Measurements from ENCODE around the gene HAND1. TPM values are rescaled to one million over a fixed set of nuclear protein-coding genes. Genes with fewer than 3 reads are reported as not detected.
A peak's percentile ranks its signal among the peaks of the same experiment; 100 is the strongest.

Gene HAND1
- total and polyA plus RNA-seq, 9 of the 15 experiments (the other 6 are each of a cell fraction or from before 2014, with no cell fraction given): not detected

DNA sequence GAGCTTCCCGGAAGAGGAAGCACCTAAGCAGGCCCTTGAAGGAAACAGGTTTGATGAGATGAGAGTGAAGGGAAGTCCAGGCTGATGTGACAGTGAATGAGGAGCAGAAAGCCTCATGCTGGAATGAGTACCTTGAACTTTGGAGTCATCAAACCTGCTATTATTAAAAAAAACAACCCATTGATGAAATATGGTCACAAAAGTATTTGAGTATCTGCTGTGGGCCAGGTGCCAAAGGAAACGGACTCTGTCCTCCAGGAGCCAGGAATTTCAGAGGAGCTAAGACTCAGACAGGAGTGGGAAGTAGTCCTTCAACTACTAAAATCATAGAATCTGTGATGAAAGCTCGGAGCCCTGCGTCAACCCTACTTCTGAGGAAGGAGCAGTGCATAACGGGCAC is 11.9 kb downstream of the HAND1 start (continued):
- TF ChIP-seq C11orf30 (IDR thresholded peaks at IDR 0.05; ENCODE audit: low read depth) (no peak), POLR2G (IDR thresholded peaks at IDR 0.05; ENCODE audit: low read depth, low read length) (no peak)

DNA sequence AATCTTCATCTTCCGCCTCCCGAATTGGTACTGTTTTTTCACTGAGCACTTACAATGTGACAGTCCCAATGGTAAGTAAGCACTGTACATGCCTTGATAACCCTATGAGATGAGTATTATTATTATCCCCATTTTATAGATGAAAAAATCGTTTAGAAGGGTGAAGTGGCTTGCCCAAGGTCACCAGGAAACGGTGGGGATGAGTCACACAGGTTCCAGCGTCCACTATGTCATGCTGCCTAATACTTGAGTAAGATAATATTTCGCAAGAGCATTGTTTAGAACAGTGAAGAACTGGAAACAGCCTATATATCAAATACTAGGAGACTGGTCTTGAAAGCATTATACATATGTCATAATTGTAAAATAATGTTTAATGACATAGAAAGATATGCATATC is 12.9 kb downstream of the HAND1 start:
- intact Hi-C loops (cut with micrococcal nuclease): loop anchor here (5.0 kb wide), 2 partner anchors 393 to 493 kb away; no protein-coding TSS in a partner anchor
- WGBS (ENCODE audit: insufficient coverage, low coverage, missing lambda C conversion rate): under 1% methylated on average over 6 of the region's 6 CpGs
- no peak for ATAC-seq
- Histone ChIP-seq H4K20me1 (replicated peaks; ENCODE audit: control insufficient read depth, insufficient read depth, low read length) (0 out of 2 replicates have a peak, but pooled peaks cover 2% of the 10 kb centered on the region), H3K79me2 (ENCODE audit: control insufficient read depth, insufficient read depth, low read length) (no peaks in the 10 kb centered on the region), H2AFZ (ENCODE audit: low read depth, low read length) (no peak overlapping the region), H3K27ac (ENCODE audit: extremely low read depth, low read depth, low read length) (no peak overlapping the region), H3K9ac (ENCODE audit: insufficient read depth in 1 of 2, low read depth in 2 of 2, low read length in 2 of 2) (no peak overlapping the region), H3K9me1 (ENCODE audit: control insufficient read depth, insufficient read depth, low read length) (no peaks in the 10 kb centered on the region), H3K4me3 (no peak overlapping the region), H3K4me1 (replicated peaks in 1 of 2; ENCODE audit: control insufficient read depth in 2 of 2, insufficient read depth in 2 of 2, low read length in 2 of 2) (no peaks in the 10 kb centered on the region), H3K27me3 (ENCODE audit: control insufficient read depth in 2 of 2, insufficient read depth in 2 of 2, low read length in 2 of 2) (peaks cover 5 to 10% of the 10 kb centered on the region in 2 experiments), H3K36me3 (ENCODE audit: control insufficient read depth, insufficient read depth, low read length) (no peaks in the 10 kb centered on the region), H3K4me2 (ENCODE audit: insufficient read depth, low read length) (no peak overlapping the region), H3K9me3 (replicated peaks; ENCODE audit: control insufficient read depth, insufficient read depth, low read depth, low read length) (no peaks in the 10 kb centered on the region; the same call in 1 of the 2 replicates)
- ChIA-PET POLR2A (interaction anchor here (1.0 kb wide), 1 partner anchor 8 kb away, joined by 3 read pairs; no protein-coding TSS in a partner anchor), CTCF (ENCODE audit: low intra/inter-chr PET ratio) (no interaction called here)
- FAIRE-seq: no peak
- in situ Hi-C loops (cut with MboI): loop anchor here (5.0 kb wide), 1 partner anchor 142 kb away; no protein-coding TSS in a partner anchor
- no TSS peak for BruUV-seq (replicated peaks)
- peak in 1 of 4 experiments; percentile 27 for DNase-seq (ENCODE audit: extremely low read depth in 1 of 4, low spot score in 3 of 4)
- TF ChIP-seq ESRRA (IDR thresholded peaks at IDR 0.05; ENCODE audit: borderline replicate concordance, low read depth): peak; percentile 98
- no peak for TF ChIP-seq MCM5 (IDR thresholded peaks at IDR 0.05; ENCODE audit: low read depth)
- TF ChIP-seq ZNF695 (CRISPR knock-in tag; IDR thresholded peaks at IDR 0.05): no peak
- no peak for TF ChIP-seq PHF8 (IDR thresholded peaks at IDR 0.05; ENCODE audit: borderline replicate concordance, low read length)
- peak; percentile 93 for TF ChIP-seq FOSL1 (tag; conservative IDR thresholded peaks at IDR 0.05)
- TF ChIP-seq ARID1B (IDR thresholded peaks at IDR 0.05): peak; percentile 16; the same call in 1 of the 2 replicates
- TF ChIP-seq ZNF589 (CRISPR knock-in tag; IDR thresholded peaks at IDR 0.05; ENCODE audit: low read depth): peak; percentile 30; the same call in 1 of the 2 replicates
- peak; percentile 80 for TF ChIP-seq JUN (IDR thresholded peaks at IDR 0.05; ENCODE audit: borderline replicate concordance, low read depth, low read length)
- TF ChIP-seq JUN (CRISPR knock-in tag; IDR thresholded peaks at IDR 0.05; ENCODE audit: borderline replicate concordance): no peak
- peak; percentile 97 for TF ChIP-seq CEBPB (tag; IDR thresholded peaks at IDR 0.05)
- peak; percentile 49; the same call in 1 of the 2 replicates for TF ChIP-seq DPF2 (IDR thresholded peaks at IDR 0.05)
- TF ChIP-seq, protein P1, sequence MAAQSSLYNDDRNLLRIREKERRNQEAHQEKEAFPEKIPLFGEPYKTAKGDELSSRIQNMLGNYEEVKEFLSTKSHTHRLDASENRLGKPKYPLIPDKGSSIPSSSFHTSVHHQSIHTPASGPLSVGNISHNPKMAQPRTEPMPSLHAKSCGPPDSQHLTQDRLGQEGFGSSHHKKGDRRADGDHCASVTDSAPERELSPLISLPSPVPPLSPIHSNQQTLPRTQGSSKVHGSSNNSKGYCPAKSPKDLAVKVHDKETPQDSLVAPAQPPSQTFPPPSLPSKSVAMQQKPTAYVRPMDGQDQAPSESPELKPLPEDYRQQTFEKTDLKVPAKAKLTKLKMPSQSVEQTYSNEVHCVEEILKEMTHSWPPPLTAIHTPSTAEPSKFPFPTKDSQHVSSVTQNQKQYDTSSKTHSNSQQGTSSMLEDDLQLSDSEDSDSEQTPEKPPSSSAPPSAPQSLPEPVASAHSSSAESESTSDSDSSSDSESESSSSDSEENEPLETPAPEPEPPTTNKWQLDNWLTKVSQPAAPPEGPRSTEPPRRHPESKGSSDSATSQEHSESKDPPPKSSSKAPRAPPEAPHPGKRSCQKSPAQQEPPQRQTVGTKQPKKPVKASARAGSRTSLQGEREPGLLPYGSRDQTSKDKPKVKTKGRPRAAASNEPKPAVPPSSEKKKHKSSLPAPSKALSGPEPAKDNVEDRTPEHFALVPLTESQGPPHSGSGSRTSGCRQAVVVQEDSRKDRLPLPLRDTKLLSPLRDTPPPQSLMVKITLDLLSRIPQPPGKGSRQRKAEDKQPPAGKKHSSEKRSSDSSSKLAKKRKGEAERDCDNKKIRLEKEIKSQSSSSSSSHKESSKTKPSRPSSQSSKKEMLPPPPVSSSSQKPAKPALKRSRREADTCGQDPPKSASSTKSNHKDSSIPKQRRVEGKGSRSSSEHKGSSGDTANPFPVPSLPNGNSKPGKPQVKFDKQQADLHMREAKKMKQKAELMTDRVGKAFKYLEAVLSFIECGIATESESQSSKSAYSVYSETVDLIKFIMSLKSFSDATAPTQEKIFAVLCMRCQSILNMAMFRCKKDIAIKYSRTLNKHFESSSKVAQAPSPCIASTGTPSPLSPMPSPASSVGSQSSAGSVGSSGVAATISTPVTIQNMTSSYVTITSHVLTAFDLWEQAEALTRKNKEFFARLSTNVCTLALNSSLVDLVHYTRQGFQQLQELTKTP (IDR thresholded peaks at IDR 0.05; ENCODE audit: low read depth in 1 of 2, partially characterized antibody in 2 of 2): no peak
- peak; percentile 55 for TF ChIP-seq ADNP (tag; IDR thresholded peaks at IDR 0.05)
- TF ChIP-seq CEBPG (CRISPR knock-in tag; IDR thresholded peaks at IDR 0.05): 0 out of 2 replicates have a peak, but pooled peaks have one; percentile 24
- TF ChIP-seq CEBPG (tag; conservative IDR thresholded peaks at IDR 0.05 in 1 of 2, IDR thresholded peaks at IDR 0.05 in 1 of 2): peak; percentile 89 to 93
- TF ChIP-seq JUND (IDR thresholded peaks at IDR 0.05; ENCODE audit: borderline replicate concordance, low read depth, low read length): peak; percentile 90
- TF ChIP-seq JUND (tag; IDR thresholded peaks at IDR 0.05; ENCODE audit: borderline replicate concordance, low read depth, low read length): peak; percentile 85; the same call in 2 of the 3 replicates
